GM12872 (cell line): ENCODE results near the gene FAM24A.

Experiments
- CTCF ChIP-seq: IDR thresholded peaks from 3 replicates; pipeline ENCODE4 v1.5.1; 2011; ENCODE audit warnings: low read depth, mild to moderate bottlenecking, low read length, moderate library complexity; ENCODE audit not compliant: insufficient read depth

The FAM24A gene

GRCh38 chr10:122877264-122877663 is 33.1 kb upstream of the FAM24A start:
- TF ChIP-seq CTCF: no peak

GRCh38 chr10:122878799-122879338 is 31.5 kb upstream of the FAM24A start:
- TF ChIP-seq CTCF: no peak

DNA sequence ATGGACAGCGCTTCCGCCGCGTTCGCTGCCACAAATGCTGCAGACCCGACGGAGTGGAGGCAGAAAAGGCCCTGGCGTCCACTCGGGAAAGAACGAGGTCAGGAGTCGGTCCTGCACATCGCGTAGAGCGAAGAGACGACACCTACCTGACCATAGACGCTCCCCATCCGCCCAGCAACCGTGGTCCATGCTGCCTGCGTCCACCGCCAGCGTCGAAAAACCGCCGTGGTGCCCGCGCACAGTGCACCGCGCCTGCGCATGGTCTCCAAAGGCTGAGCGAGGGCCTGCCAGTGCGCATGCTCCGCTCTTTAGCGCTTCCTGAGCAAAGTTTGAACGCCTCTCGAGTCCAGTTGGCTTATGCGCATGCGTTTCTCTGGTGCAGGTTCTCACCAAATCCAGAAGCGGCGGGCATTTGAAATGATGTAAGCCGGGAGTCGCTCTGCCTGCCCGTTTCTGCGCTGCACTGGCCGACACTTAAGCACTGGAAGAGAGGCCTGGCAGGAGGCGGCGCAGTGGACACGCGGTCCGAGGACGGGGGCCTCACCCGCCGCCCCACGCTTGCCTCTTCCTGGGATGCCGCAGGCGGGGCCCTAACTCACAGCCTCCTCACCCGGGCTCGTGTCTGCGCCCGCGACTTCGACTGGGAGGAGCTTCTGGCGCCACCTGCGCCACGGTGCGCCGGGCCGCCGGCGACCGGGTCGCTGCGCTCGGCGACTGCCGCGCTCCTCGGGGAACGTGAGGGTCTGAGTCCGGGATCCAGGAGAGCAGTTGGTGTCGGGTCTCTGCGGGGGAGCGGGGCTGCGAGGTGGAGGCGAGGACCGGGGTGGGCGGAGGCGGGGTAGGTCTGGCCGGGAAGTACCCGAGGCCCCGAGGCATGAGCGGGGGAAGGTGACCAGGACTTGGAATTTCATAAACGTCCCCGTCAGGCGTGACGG is 30.8 kb upstream of the FAM24A start, which contains the start of gene FAM24B:
Gene FAM24B, minus strand, starts transcription at position 243 of the 935 bp plus-strand sequence. CDS start 29,066 bp downstream, outside the sequence.
- TF ChIP-seq CTCF: no peak

GRCh38 chr10:122882766-122883165 is 27.6 kb upstream of the FAM24A start:
- TF ChIP-seq CTCF: no peak

GRCh38 chr10:122884166-122884565 is 26.2 kb upstream of the FAM24A start:
- no peak for TF ChIP-seq CTCF

GRCh38 chr10:122894261-122894944 is 16.0 kb upstream of the FAM24A start:
- TF ChIP-seq CTCF: no peak

- no peak for TF ChIP-seq CTCF
Observed at GRCh38 chr10:122911889-122912484, 1.6 kb downstream of the FAM24A start.
